Measurements from ENCODE around the gene LAPTM5.

Gene LAPTM5

DNA sequence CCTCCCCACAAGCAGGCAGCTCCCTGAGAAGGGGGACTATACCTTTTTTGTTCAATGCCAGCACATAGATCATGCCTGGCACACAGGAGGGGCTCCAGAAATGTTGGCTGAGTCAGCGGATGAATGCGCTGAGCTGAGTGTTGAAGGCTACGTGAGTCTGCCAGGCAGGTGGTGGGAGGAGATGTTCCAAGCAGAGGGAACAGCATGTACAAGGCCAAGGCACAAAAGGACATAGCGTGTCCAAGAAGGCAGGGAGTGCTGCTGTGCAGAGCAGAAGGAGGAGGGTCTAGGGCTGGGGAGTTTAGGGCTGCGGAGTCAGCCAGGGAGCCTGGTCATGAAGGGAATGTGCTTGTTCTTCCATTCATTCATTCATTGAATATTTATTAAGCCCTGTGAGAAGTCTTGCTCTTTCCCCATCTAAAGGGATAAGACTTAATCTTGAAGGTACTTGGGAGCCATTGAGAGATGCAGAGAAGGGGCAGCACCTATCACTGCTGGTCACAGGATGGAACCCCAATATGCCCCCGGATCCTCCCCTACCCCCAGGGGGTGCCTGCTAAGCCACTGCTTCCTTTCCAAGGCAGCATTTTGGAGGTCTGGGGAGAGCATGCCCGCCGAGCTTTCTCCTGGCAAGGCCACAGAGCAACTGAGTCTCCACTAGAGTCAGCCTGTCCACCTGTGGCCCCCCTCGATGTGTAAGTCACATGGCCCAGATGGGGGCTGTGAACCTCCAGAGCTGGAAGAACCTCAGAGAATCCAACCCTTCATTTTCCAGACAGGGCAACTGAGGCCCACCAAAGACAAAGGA lies 31.2 kb upstream of the LAPTM5 start:
- Histone ChIP-seq H3K36me3 (no peaks in the 10 kb centered on the region), H3K27ac (no peak overlapping the region), H3K4me3 (no peak overlapping the region), H3K4me1 (no peaks in the 10 kb centered on the region), H3K9me3 (no peaks in the 10 kb centered on the region), H3K27me3 (peaks cover 0 to 43% of the 10 kb centered on the region in 2 donors)
- TF ChIP-seq, protein P1, sequence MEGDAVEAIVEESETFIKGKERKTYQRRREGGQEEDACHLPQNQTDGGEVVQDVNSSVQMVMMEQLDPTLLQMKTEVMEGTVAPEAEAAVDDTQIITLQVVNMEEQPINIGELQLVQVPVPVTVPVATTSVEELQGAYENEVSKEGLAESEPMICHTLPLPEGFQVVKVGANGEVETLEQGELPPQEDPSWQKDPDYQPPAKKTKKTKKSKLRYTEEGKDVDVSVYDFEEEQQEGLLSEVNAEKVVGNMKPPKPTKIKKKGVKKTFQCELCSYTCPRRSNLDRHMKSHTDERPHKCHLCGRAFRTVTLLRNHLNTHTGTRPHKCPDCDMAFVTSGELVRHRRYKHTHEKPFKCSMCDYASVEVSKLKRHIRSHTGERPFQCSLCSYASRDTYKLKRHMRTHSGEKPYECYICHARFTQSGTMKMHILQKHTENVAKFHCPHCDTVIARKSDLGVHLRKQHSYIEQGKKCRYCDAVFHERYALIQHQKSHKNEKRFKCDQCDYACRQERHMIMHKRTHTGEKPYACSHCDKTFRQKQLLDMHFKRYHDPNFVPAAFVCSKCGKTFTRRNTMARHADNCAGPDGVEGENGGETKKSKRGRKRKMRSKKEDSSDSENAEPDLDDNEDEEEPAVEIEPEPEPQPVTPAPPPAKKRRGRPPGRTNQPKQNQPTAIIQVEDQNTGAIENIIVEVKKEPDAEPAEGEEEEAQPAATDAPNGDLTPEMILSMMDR (IDR thresholded peaks at IDR 0.05) = no peak
- no peak for DNase-seq
- intact Hi-C loops (cut with DNase I; ENCODE audit: low total_unique reads) = no loop called here

DNA sequence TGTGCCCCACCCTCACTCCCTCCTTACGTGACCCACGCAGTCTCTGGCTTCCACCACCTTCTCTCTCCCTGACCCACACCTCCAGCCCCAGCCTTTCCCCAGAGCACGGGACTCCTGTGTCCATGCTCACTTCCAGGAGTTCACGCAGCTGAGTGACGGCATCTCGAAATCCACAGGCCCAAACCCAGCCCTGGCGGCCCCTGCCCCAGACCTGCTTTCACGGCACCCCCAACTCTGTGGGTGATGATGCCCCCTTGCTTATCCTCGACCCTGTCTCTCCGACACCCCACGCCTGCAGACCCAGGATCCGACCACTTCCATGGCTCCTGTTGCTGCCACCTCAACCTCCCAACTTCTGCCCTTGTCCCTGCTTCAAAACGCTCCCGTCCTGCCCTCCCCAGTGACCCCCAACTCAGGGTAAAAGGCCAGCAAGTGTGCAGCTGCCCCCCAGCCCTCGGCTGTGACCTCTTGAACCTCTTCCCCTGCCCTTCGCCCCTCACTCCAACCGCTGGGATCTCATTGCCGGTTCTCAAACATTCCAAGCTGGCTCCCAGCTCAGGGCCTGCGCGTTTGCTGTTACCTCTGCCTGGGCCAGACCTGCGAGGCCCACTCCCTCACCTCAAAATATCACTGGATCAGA lies 30.4 kb upstream of the LAPTM5 start:
- no peak for DNase-seq
- no peaks in the 10 kb centered on the region for H3K9me3 ChIP-seq
- H3K4me3 ChIP-seq = no peak overlapping the region
- H3K4me1 ChIP-seq = peaks cover 0 to 1% (median 0%) of the 10 kb centered on the region in 4 donors
- TF ChIP-seq, protein P1 (IDR thresholded peaks at IDR 0.05) = no peak
- intact Hi-C loops (cut with DNase I; ENCODE audit: low total_unique reads) = no loop called here
- peaks cover 0 to 48% of the 10 kb centered on the region in 2 donors for H3K27me3 ChIP-seq
- H3K36me3 ChIP-seq = no peaks in the 10 kb centered on the region
- H3K27ac ChIP-seq = no peak overlapping the region

DNA sequence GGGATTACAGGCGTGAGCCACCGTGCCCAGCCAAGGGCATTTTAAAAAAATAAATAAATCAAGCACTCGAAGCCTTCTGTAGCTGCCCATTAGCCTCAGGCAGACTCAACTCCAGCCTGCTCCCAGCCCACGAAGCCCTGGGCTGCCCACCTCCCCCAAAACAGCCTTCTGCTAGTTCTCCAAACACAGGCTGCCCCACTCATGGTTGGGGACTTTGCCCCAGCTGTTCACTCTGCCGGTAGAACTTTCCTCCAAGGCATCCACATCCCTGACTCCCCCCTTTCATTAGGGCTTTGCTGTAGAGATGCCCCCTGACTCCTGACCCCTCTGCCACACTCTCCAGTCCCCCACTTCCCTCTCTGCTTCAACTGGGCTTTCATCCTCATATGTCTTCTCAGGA lies 29.7 kb upstream of the LAPTM5 start:
- H3K27ac ChIP-seq = no peak overlapping the region
- no peak overlapping the region for H3K4me3 ChIP-seq
- TF ChIP-seq, protein P1 (IDR thresholded peaks at IDR 0.05) = no peak
- peaks cover 0 to 52% of the 10 kb centered on the region in 2 donors for H3K27me3 ChIP-seq
- H3K36me3 ChIP-seq = no peaks in the 10 kb centered on the region
- no peaks in the 10 kb centered on the region for H3K9me3 ChIP-seq
- DNase-seq = no peak
- intact Hi-C loops (cut with DNase I; ENCODE audit: low total_unique reads) = no loop called here
- H3K4me1 ChIP-seq = peaks cover 0 to 8% (median 0%) of the 10 kb centered on the region in 4 donors

DNA sequence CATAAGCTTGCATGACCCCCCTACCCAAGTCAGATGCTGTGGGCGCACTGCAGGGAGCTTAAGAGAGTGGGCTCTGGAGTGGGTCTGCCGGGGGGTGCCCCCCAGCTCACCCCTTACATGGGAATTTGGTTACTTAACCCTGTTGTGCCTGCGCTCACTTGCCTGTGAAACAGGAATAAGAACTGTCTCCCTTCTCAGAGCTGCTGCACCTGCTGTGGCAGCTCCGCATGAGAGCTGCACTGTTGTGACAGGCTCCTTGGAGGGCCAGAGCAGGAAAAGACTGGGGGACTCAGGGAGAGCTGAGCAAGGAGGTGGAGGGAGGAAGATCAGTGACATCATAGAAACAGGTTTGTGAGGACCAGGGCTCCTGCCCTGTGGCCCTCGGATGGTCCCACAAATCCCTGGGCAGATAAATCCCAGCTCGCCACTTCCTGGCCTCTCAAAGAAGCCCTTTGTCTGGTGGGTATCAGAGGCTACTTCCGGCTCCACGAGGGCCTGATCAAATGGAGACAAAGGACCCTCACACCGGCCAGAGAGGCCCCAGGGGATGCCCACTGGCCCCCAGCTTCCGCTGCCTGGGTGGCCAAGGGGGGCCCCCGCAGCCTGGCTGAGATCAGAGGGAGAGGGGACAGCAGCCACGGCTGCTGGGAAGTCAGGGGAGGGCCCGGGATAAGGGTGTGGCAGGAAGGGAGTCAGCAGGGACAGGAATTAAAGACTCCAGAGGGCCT lies 28.9 kb upstream of the LAPTM5 start:
- Histone ChIP-seq H3K9me3 (no peaks in the 10 kb centered on the region), H3K4me1 (peaks cover 0 to 8% (median 0%) of the 10 kb centered on the region in 4 donors), H3K36me3 (no peaks in the 10 kb centered on the region), H3K4me3 (no peak overlapping the region), H3K27me3 (peaks cover 0 to 53% of the 10 kb centered on the region in 2 donors), H3K27ac (no peak overlapping the region)
- TF ChIP-seq, protein P1 (IDR thresholded peaks at IDR 0.05) = no peak
- intact Hi-C loops (cut with DNase I; ENCODE audit: low total_unique reads) = no loop called here
- DNase-seq = no peak

DNA sequence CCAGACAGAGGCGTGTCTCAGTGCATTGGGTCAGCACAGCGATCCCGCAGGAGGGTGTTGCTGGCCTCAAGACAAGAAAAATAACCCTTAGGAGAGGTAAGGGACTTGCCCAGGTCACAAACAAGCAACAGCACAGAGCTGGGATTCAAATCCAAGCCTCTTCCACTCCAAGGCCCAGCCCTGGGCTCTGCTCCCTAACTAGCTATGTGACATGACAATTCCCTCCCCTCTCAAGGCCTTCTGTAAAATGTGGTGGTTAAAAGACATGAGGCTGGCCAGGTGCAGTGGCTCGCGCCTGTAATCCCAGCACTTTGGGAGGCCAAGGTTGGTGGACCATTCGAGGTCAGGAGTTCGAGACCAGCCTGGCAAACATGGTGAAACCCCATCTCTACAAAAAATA lies 28.1 kb upstream of the LAPTM5 start:
- intact Hi-C loops (cut with DNase I; ENCODE audit: low total_unique reads) = no loop called here
- Histone ChIP-seq H3K4me1 (peaks cover 0 to 8% (median 0%) of the 10 kb centered on the region in 4 donors), H3K27me3 (peaks cover 0 to 56% of the 10 kb centered on the region in 2 donors), H3K27ac (no peak overlapping the region), H3K9me3 (no peaks in the 10 kb centered on the region), H3K36me3 (no peaks in the 10 kb centered on the region), H3K4me3 (no peak overlapping the region)
- no peak for DNase-seq
- TF ChIP-seq, protein P1 (IDR thresholded peaks at IDR 0.05) = no peak
